Nephron (organoid): ENCODE data around the gene LPCAT3.

Experiments
- H3K27ac Mint-ChIP-seq, 3 experiments: 2 replicates each; pipeline ENCODE4 v1.8.0; 2020; ENCODE audit warnings: mixed read lengths in 3 of 3, mild to moderate bottlenecking in 2 of 3, moderate library complexity in 1 of 3
- H3K27me3 Mint-ChIP-seq: 2 replicates; pipeline ENCODE4 v1.8.0; 2021; ENCODE audit warnings: low read depth, mild to moderate bottlenecking, moderate library complexity, mixed read lengths
- H3K36me3 Mint-ChIP-seq: 2 replicates; pipeline ENCODE4 v1.8.0; 2020; ENCODE audit warnings: low read depth, mixed read lengths
- H3K4me1 Mint-ChIP-seq: 2 replicates; pipeline ENCODE4 v1.8.0; 2020; ENCODE audit warnings: mixed read lengths
- H3K4me3 Mint-ChIP-seq, 3 experiments: 2 replicates each; pipeline ENCODE4 v1.8.0; 2020; ENCODE audit warnings: mild to moderate bottlenecking in 3 of 3, mixed read lengths in 3 of 3, moderate library complexity in 2 of 3
- H3K9me3 Mint-ChIP-seq: 2 replicates; pipeline ENCODE4 v1.8.0; 2020; ENCODE audit warnings: mixed read lengths
- CTCF ChIP-seq, 3 experiments: fragments of 200-600 bp; sonication (generic); IDR thresholded peaks; one replicate each; pipeline ENCODE4 v1.5.0; 2021; ENCODE audit warnings: antibody characterized with exemption in 3 of 3; ENCODE audit not compliant: unreplicated experiment in 3 of 3

LPCAT3 gene

GRCh38 chr12:6958609-6959057 is 59.6 kb downstream of the LPCAT3 start:
- no peak for TF ChIP-seq CTCF (IDR thresholded peaks at IDR 0.05; ENCODE audit: unreplicated experiment in 3 of 3)
- Mint-ChIP-seq H3K27me3 (no peaks in the 10 kb centered on the region), H3K4me1 (peaks cover 29% of the 10 kb centered on the region), H3K4me3 (no peak overlapping the region), H3K9me3 (no peaks in the 10 kb centered on the region), H3K27ac (peak overlapping the region in 1 of 3 experiments; percentile 9), H3K36me3 (no peaks in the 10 kb centered on the region)

DNA sequence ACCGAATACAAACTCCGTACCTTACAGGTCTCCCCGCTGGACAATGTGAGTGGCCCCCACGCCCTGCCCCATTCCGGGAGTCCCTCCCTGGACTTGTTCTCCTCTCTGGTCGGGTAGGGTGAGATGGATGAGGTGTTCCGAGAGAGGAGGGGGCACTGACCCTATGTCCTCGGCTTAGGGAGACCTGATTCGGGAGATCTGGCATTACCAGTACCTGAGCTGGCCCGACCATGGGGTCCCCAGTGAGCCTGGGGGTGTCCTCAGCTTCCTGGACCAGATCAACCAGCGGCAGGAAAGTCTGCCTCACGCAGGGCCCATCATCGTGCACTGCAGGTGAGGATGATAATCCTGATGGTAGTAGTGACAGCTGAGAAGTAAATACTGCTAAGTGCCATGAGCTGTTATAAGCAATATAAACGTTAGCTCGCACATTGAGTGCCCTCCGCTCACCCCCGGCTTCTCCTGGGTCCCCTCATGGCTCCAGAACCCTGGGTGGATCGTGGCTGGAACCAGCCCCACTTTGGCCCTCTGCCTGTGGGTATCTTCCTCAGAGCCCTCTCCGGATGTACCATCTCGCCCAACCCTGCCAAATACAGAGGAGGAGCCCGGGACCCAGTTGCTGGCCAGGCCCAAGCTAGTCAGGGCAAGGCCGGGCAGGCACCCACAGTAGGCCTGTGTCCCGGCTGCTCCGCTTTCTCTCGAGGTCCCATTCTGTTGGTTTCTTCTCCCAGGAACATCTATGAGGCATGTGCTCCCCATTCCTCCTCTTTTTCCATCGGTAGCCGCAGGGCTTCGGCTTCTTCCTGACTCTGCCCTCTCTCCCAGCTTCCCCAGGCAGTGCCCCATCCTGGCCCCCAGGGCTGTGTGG is 60.3 kb downstream of the LPCAT3 start:
- TF ChIP-seq CTCF (IDR thresholded peaks at IDR 0.05; ENCODE audit: unreplicated experiment in 3 of 3), result no peak
- Mint-ChIP-seq H3K9me3 (no peaks in the 10 kb centered on the region), H3K27me3 (no peaks in the 10 kb centered on the region), H3K4me1 (peaks cover 29% of the 10 kb centered on the region), H3K4me3 (no peak overlapping the region), H3K27ac (peak overlapping the region in 1 of 3 experiments; percentile 9), H3K36me3 (no peaks in the 10 kb centered on the region)

GRCh38 chr12:6957151-6957701 is 61.0 kb downstream of the LPCAT3 start:
- Mint-ChIP-seq H3K27me3 (no peaks in the 10 kb centered on the region), H3K4me3 (no peak overlapping the region), H3K36me3 (no peaks in the 10 kb centered on the region), H3K4me1 (peaks cover 27% of the 10 kb centered on the region), H3K27ac (no peak overlapping the region), H3K9me3 (no peaks in the 10 kb centered on the region)
- no peak for TF ChIP-seq CTCF (IDR thresholded peaks at IDR 0.05; ENCODE audit: unreplicated experiment in 3 of 3)

DNA sequence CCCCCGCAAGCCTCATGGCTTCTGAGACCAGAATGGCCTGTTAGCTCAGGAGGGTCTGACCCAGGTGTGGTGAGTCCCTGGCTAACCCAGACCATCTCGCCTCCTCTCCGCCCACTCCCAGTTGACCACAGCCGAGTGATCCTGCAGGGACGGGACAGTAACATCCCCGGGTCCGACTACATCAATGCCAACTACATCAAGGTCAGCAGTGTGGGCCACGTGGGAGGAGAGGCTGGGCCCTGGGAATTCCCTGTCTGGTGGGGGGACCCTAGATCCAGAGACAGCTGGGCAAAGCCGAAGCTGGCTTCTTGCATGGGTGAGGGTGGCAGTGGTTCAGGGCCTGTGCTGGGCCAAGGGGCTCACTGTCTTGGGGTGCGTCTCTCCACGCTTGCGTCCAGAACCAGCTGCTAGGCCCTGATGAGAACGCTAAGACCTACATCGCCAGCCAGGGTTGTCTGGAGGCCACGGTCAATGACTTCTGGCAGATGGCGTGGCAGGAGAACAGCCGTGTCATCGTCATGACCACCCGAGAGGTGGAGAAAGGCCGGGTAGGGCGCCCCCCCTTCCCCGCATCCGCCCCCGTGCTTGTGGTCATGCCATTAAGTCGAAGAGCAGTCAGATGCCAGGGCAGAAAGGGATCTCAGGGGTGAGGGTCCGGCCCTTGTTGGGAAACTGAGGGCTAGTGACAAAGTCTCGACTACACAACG is 62.1 kb downstream of the LPCAT3 start:
- Mint-ChIP-seq H3K27ac (no peak overlapping the region), H3K9me3 (no peaks in the 10 kb centered on the region), H3K27me3 (no peaks in the 10 kb centered on the region), H3K36me3 (no peaks in the 10 kb centered on the region), H3K4me3 (no peak overlapping the region), H3K4me1 (peaks cover 17% of the 10 kb centered on the region)
- TF ChIP-seq CTCF (IDR thresholded peaks at IDR 0.05; ENCODE audit: unreplicated experiment in 3 of 3), result no peak

- Mint-ChIP-seq H3K27ac (no peak overlapping the region), H3K4me3 (no peak overlapping the region), H3K27me3 (no peaks in the 10 kb centered on the region), H3K36me3 (no peaks in the 10 kb centered on the region), H3K9me3 (no peaks in the 10 kb centered on the region), H3K4me1 (peaks cover 10% of the 10 kb centered on the region)
- no peak for TF ChIP-seq CTCF (IDR thresholded peaks at IDR 0.05; ENCODE audit: unreplicated experiment in 3 of 3)
Observed at GRCh38 chr12:6955108-6956020, 62.9 kb downstream of the LPCAT3 start.
